Activated T-cell treated with anti-CD3 and anti-CD28 coated beads for 48 hours (primary cell): Measurements from ENCODE around the gene GTF2A1L.
"Not testable (repeated sequence)": the region's sequence is repeated elsewhere in the genome, so short reads cannot be mapped to it uniquely, and the experiment has no call there.

Experiments used
- DNase-seq: peaks from one replicate; pipeline ENCODE4 v3.0.0-alpha.2; 2020; ENCODE audit warnings: low read depth

The GTF2A1L gene

GRCh38 chr2:48699348-48699930 lies 81.8 kb downstream of the GTF2A1L start:
- DNase-seq = no peak

GRCh38 chr2:48703621-48704020 lies 86.0 kb downstream of the GTF2A1L start:
- DNase-seq = not testable (repeated sequence)

GRCh38 chr2:48707466-48707865 lies 89.8 kb downstream of the GTF2A1L start:
- DNase-seq = no peak

- no peak for DNase-seq
Observed at GRCh38 chr2:48709096-48710034, 91.7 kb downstream of the GTF2A1L start.

GRCh38 chr2:48711343-48711742 lies 93.7 kb downstream of the GTF2A1L start:
- no peak for DNase-seq

GRCh38 chr2:48712151-48712550 lies 94.5 kb downstream of the GTF2A1L start:
- DNase-seq = no peak

GRCh38 chr2:48713647-48714046 lies 96.0 kb downstream of the GTF2A1L start:
- no peak for DNase-seq

- DNase-seq = no peak
Observed at GRCh38 chr2:48714245-48714644, 96.6 kb downstream of the GTF2A1L start.

- no peak for DNase-seq
Observed at GRCh38 chr2:48715042-48715899, 97.6 kb downstream of the GTF2A1L start.

- no peak for DNase-seq
Observed at GRCh38 chr2:48715956-48716355, 98.3 kb downstream of the GTF2A1L start.

- no peak for DNase-seq
Observed at GRCh38 chr2:48717846-48718245, 100.2 kb downstream of the GTF2A1L start.

GRCh38 chr2:48719480-48720177 lies 102.0 kb downstream of the GTF2A1L start:
- no peak for DNase-seq

GRCh38 chr2:48721158-48721557 lies 103.5 kb downstream of the GTF2A1L start:
- no peak for DNase-seq

GRCh38 chr2:48722391-48722790 lies 104.7 kb downstream of the GTF2A1L start:
- DNase-seq = no peak

- DNase-seq = no peak
Observed at GRCh38 chr2:48723129-48723528, 105.5 kb downstream of the GTF2A1L start.

- DNase-seq = no peak
Observed at GRCh38 chr2:48724278-48724677, 106.6 kb downstream of the GTF2A1L start.

GRCh38 chr2:48725696-48726494 lies 108.2 kb downstream of the GTF2A1L start:
- no peak for DNase-seq

- DNase-seq = no peak
Observed at GRCh38 chr2:48727560-48727959, 109.9 kb downstream of the GTF2A1L start.

GRCh38 chr2:48728295-48728694 lies 110.6 kb downstream of the GTF2A1L start:
- no peak for DNase-seq

GRCh38 chr2:48728840-48729239 lies 111.2 kb downstream of the GTF2A1L start:
- DNase-seq = no peak
